H9 (cell line): Measurements from ENCODE around the gene THY1. TPM values are rescaled to one million over a fixed set of nuclear protein-coding genes. Genes with fewer than 3 reads are reported as not detected.
"Not testable (repeated sequence)": the region's sequence is repeated elsewhere in the genome, so short reads cannot be mapped to it uniquely, and the experiment has no call there.

Experiments used
- DNase-seq: peaks from one replicate; pipeline ENCODE4 v3.0.0-alpha.2; 2017
- H2AFZ ChIP-seq: one replicate; pipeline ENCODE4 v1.6.1; 2013; ENCODE audit warnings: mild to moderate bottlenecking, low read length, control low read depth, moderate library complexity
- H2AK5ac ChIP-seq: 2 replicates; pipeline ENCODE4 v1.6.1; 2013; ENCODE audit warnings: low read length, control low read depth, mixed read lengths; ENCODE audit not compliant: insufficient read length
- H2BK120ac ChIP-seq: one replicate; pipeline ENCODE4 v1.6.1; 2013; ENCODE audit warnings: low read depth, mild to moderate bottlenecking, low read length, control low read depth, inconsistent platforms; ENCODE audit not compliant: poor library complexity, severe bottlenecking
- H2BK12ac ChIP-seq: 2 replicates; pipeline ENCODE4 v1.6.1; 2013; ENCODE audit warnings: low read length, control low read depth, mixed read lengths, low read depth; ENCODE audit not compliant: insufficient read length
- H2BK15ac ChIP-seq: 2 replicates; pipeline ENCODE4 v1.6.1; 2013; ENCODE audit warnings: low read depth, low read length, control low read depth
- H2BK20ac ChIP-seq: one replicate; pipeline ENCODE4 v1.6.1; 2013; ENCODE audit warnings: low read depth, mild to moderate bottlenecking, low read length, control low read depth, inconsistent platforms; ENCODE audit not compliant: poor library complexity, severe bottlenecking
- H2BK5ac ChIP-seq: 2 replicates; pipeline ENCODE4 v1.6.1; 2013; ENCODE audit warnings: low read length, control low read depth, mixed read lengths; ENCODE audit not compliant: insufficient read length
- H3K14ac ChIP-seq: 2 replicates; pipeline ENCODE4 v1.6.1; 2013; ENCODE audit warnings: low read length, control low read depth; ENCODE audit not compliant: insufficient read depth
- H3K18ac ChIP-seq: 2 replicates; pipeline ENCODE4 v1.6.1; 2013; ENCODE audit warnings: low read depth, mild to moderate bottlenecking, mixed read lengths, low read length, control low read depth; ENCODE audit not compliant: insufficient read length
- H3K23ac ChIP-seq: 2 replicates; pipeline ENCODE4 v1.6.1; 2013; ENCODE audit warnings: low read length, control low read depth, mixed read lengths, low read depth; ENCODE audit not compliant: insufficient read length
- H3K23me2 ChIP-seq: 2 replicates; pipeline ENCODE4 v1.6.1; 2013; ENCODE audit warnings: low read depth, mild to moderate bottlenecking, mixed read lengths, low read length, control low read depth; ENCODE audit not compliant: insufficient read length, poor library complexity, severe bottlenecking
- H3K27ac ChIP-seq: 2 replicates; pipeline ENCODE4 v1.5.1; 2013; ENCODE audit warnings: low read length, control low read depth, mixed read lengths, low read depth; ENCODE audit not compliant: insufficient read length
- H3K27me3 ChIP-seq: 2 replicates; pipeline ENCODE4 v1.6.1; 2013; ENCODE audit warnings: low read length, control low read depth, inconsistent platforms; ENCODE audit not compliant: insufficient read depth
- H3K4ac ChIP-seq: 2 replicates; pipeline ENCODE4 v1.6.1; 2013; ENCODE audit warnings: low read depth, mild to moderate bottlenecking, control low read depth, inconsistent platforms, low read length, moderate library complexity
- H3K4me1 ChIP-seq: 2 replicates; pipeline ENCODE4 v1.6.1; 2013; ENCODE audit warnings: low read length, control low read depth, inconsistent platforms; ENCODE audit not compliant: insufficient read depth
- H3K4me2 ChIP-seq: 2 replicates; pipeline ENCODE4 v1.6.1; 2013; ENCODE audit warnings: low read length, control low read depth, mixed read lengths; ENCODE audit not compliant: insufficient read length, insufficient read depth
- H3K56ac ChIP-seq: 2 replicates; pipeline ENCODE4 v1.6.1; 2013; ENCODE audit warnings: low read depth, mild to moderate bottlenecking, mixed read lengths, low read length, control low read depth; ENCODE audit not compliant: insufficient read length
- H3K79me1 ChIP-seq: 2 replicates; pipeline ENCODE4 v1.6.1; 2013; ENCODE audit warnings: low read depth, mild to moderate bottlenecking, moderate library complexity, low read length, control low read depth, inconsistent platforms; ENCODE audit not compliant: insufficient read depth, poor library complexity, severe bottlenecking
- H3K79me2 ChIP-seq: 2 replicates; pipeline ENCODE4 v1.6.1; 2013; ENCODE audit warnings: low read length, control low read depth, inconsistent platforms; ENCODE audit not compliant: insufficient read depth
- H3K9ac ChIP-seq: 2 replicates; pipeline ENCODE4 v1.6.1; 2013; ENCODE audit warnings: low read length, control low read depth, mixed read lengths; ENCODE audit not compliant: insufficient read length; ENCODE audit errors: extremely low read depth
- H3K9me3 ChIP-seq: one replicate; pipeline ENCODE4 v1.6.1; 2013; ENCODE audit warnings: low read depth, low read length, inconsistent platforms; ENCODE audit not compliant: control insufficient read depth
- H3T11ph ChIP-seq: one replicate; pipeline ENCODE4 v1.6.1; 2013; ENCODE audit warnings: mild to moderate bottlenecking, low read length, control low read depth, inconsistent platforms
- H4K20me1 ChIP-seq: one replicate; pipeline ENCODE4 v1.6.1; 2013; ENCODE audit not compliant: control insufficient read depth, insufficient read length, insufficient read depth
- H4K5ac ChIP-seq: 2 replicates; pipeline ENCODE4 v1.6.1; 2013; ENCODE audit warnings: low read depth, mild to moderate bottlenecking, mixed read lengths, low read length, control low read depth; ENCODE audit not compliant: insufficient read length
- H4K8ac ChIP-seq: replicated peaks from 2 replicates; pipeline ENCODE4 v1.6.1; 2013; ENCODE audit warnings: low read length, control low read depth, mixed read lengths, low read depth; ENCODE audit not compliant: insufficient read length
- H4K91ac ChIP-seq: 2 replicates; pipeline ENCODE4 v1.6.1; 2013; ENCODE audit warnings: low read depth, mild to moderate bottlenecking, moderate library complexity, mixed read lengths, low read length, control low read depth; ENCODE audit not compliant: insufficient read length
- H3K27ac Mint-ChIP-seq, 3 experiments: 2 replicates in 2 of 3; 3 replicates in 1 of 3; pipeline ENCODE4 v1.8.0; 2020 to 2021; ENCODE audit warnings: mixed read lengths in 3 of 3, mild to moderate bottlenecking in 1 of 3, moderate library complexity in 1 of 3
- H3K27me3 Mint-ChIP-seq: 2 replicates; pipeline ENCODE4 v1.8.0; 2021; ENCODE audit warnings: low read depth, mild to moderate bottlenecking, moderate library complexity, mixed read lengths
- H3K36me3 Mint-ChIP-seq, 3 experiments: 2 replicates in 2 of 3; 3 replicates in 1 of 3; pipeline ENCODE4 v1.8.0; 2020 to 2021; ENCODE audit warnings: low read depth in 3 of 3, mixed read lengths in 3 of 3; ENCODE audit not compliant: insufficient read depth in 1 of 3
- H3K4me1 Mint-ChIP-seq, 2 experiments: 2 replicates each; pipeline ENCODE4 v1.8.0; 2020; ENCODE audit warnings: mixed read lengths in 2 of 2
- H3K4me3 Mint-ChIP-seq, 2 experiments: 2 replicates in 1 of 2; 3 replicates in 1 of 2; pipeline ENCODE4 v1.8.0; 2020 to 2021; ENCODE audit warnings: mild to moderate bottlenecking in 2 of 2, mixed read lengths in 2 of 2, moderate library complexity in 1 of 2
- H3K9me3 Mint-ChIP-seq, 2 experiments: 2 replicates in 1 of 2; 3 replicates in 1 of 2; pipeline ENCODE4 v1.8.0; 2020; ENCODE audit warnings: mild to moderate bottlenecking in 2 of 2, mixed read lengths in 2 of 2, moderate library complexity in 1 of 2
- WGBS: extraction: QIAGEN DNeasy Blood & Tissue Kit; methylation state at CpG from one replicate; pipeline ENCODE4 v1.1.7; 2013; ENCODE audit warnings: missing lambda C conversion rate, low lambda C conversion rate, mixed read lengths; ENCODE audit not compliant: insufficient read length; ENCODE audit errors: extremely low coverage; 5-methylcytosine and 5-hydroxymethylcytosine counted together
- total RNA-seq: library from RNA; stranded (reverse); gene quantifications from 2 replicates; pipeline ENCODE4 v1.2.1, GENCODE V29; 2021

Gene THY1
- total RNA-seq, 1 experiment from 2014 or later, result 176 TPM

- not testable (repeated sequence) for H3K79me1 ChIP-seq, H3K27ac ChIP-seq, H3K56ac ChIP-seq, H3K27me3 ChIP-seq, H3K18ac ChIP-seq, H3K4ac ChIP-seq, H3K23me2 ChIP-seq, H3K14ac ChIP-seq, H2BK5ac ChIP-seq, H2BK15ac ChIP-seq, H4K8ac ChIP-seq, DNase-seq, H3K9me3 Mint-ChIP-seq, H3K23ac ChIP-seq, H3K4me1 ChIP-seq, H3K9me3 ChIP-seq, H4K91ac ChIP-seq, H3K36me3 Mint-ChIP-seq, H2BK20ac ChIP-seq, H2BK120ac ChIP-seq, H2AK5ac ChIP-seq, H3K79me2 ChIP-seq, H3K4me3 Mint-ChIP-seq, H4K5ac ChIP-seq, H3K27me3 Mint-ChIP-seq, H3K9ac ChIP-seq, H2AFZ ChIP-seq, H3K4me2 ChIP-seq, H2BK12ac ChIP-seq, H4K20me1 ChIP-seq, H3T11ph ChIP-seq
- Mint-ChIP-seq H3K4me1 (peaks cover 12 to 18% of the 10 kb centered on the region in 2 experiments), H3K27ac (peak overlapping the region in 1 of 3 experiments; percentile 31; a peak in 2 of 7 replicates)
- no CpG with 5 or more reads among the region's 4 CpGs for WGBS
Measured at GRCh38 chr11:119455241-119455640, 32.3 kb upstream of the THY1 start.
